ENCODE data around the gene MAGEC1.
"Not testable (repeated sequence)": the region's sequence is repeated elsewhere in the genome, so short reads cannot be mapped to it uniquely, and the experiment has no call there.

The MAGEC1 gene, protein sequence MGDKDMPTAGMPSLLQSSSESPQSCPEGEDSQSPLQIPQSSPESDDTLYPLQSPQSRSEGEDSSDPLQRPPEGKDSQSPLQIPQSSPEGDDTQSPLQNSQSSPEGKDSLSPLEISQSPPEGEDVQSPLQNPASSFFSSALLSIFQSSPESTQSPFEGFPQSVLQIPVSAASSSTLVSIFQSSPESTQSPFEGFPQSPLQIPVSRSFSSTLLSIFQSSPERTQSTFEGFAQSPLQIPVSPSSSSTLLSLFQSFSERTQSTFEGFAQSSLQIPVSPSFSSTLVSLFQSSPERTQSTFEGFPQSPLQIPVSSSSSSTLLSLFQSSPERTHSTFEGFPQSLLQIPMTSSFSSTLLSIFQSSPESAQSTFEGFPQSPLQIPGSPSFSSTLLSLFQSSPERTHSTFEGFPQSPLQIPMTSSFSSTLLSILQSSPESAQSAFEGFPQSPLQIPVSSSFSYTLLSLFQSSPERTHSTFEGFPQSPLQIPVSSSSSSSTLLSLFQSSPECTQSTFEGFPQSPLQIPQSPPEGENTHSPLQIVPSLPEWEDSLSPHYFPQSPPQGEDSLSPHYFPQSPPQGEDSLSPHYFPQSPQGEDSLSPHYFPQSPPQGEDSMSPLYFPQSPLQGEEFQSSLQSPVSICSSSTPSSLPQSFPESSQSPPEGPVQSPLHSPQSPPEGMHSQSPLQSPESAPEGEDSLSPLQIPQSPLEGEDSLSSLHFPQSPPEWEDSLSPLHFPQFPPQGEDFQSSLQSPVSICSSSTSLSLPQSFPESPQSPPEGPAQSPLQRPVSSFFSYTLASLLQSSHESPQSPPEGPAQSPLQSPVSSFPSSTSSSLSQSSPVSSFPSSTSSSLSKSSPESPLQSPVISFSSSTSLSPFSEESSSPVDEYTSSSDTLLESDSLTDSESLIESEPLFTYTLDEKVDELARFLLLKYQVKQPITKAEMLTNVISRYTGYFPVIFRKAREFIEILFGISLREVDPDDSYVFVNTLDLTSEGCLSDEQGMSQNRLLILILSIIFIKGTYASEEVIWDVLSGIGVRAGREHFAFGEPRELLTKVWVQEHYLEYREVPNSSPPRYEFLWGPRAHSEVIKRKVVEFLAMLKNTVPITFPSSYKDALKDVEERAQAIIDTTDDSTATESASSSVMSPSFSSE

DNA sequence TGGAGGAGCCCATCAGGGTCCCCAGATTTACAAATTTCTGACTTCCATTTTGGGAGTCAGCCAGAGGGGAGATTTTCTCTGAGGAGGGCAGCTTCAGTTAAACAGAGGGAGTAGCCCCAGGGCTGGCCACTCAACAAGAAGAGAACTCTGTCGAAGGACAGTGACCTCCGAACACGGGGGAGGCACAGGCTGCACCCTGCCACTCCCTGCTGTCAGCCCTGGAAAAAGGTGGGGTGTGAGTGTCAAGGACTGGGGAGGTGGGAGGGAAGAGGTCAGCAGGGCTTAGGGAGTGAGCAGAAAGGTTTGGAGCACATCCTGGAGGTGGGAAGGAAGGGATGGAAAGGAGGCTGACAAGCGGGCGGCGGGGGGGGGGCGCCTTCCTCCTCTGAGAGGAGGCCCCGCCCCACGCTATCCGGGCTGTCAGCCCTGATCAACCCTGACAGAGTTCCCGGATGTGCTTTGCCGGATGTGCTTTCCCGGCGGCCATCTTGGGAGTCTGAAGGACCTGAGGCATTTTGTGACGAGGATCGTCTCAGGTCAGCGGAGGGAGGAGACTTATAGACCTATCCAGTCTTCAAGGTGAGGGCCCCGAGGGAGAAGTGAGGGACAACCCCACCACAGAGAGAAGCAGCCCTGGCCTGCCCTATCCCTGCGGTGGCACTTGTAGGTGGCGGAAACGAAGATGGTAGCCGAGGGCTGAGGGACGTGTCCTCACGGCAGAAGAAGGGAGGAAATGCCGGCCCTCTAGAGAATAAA, at the start of gene MAGEC1:
Gene MAGEC1, plus strand, starts transcription at position 495 of the 756 bp plus-strand sequence. CDS start 1,179 bp downstream, outside the sequence.
- no peak for DNase-seq (ENCODE audit: low read depth in 3 of 3)

DNA sequence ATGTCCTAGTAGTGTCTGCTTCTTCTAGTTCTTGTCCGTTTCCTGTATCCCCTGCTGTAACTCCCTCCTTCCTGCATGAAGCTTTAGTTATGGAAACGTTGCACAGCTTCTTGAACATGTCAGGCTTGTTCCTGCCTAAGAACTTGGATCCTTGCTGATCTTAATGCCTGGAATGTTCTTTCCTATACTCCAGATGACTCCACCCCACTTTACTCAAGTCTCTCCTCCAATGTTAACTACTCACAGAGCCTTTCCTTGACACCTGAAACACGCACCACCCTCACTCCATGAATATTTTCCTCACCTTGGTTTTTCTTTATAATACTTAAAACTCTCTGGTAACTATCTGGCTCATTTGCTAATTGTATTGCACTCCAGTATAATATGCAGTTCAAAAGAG, 46.2 kb upstream of the MAGEC1 start:
- DNase-seq (ENCODE audit: low read depth in 3 of 3): no peak

DNA sequence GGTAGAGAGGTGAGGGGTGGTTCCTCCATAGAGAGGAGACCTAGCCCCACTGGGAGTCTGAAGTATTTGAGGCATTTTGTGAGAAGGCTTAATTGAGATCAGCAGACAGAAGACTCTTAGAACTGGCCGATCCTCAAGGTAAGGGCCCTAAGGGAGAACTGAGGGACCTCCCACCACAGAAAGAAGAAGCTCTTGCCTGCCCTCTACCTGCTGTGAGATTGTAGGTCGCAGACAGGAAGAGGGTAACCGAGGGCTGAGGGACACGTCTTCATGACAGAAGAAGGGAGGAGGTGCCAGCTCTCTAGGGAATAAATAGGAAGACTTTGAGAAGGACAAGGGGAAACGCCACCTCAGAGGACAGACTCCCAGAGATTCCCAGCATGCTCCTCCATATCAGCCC, 24.1 kb upstream of the MAGEC1 start:
- no peak for DNase-seq (ENCODE audit: low read depth in 3 of 3)

DNA sequence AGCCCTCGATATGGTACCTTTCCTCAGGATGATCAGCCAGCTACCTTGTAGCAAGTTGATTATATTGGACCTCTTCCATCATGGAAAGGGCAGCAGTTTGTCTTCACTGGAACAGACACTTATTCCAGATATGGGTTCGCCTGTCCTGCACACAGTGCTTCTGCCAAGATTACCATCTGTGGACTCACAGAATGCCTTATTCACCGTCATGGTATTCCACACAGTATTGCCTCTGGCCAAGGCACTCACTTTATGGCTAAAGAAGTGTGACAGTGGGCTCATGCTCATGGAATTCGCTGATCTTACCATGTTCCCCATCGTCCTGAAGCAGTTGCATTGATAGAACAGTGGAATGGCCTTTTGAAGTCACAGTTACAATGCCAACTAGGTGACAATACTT, 14.9 kb upstream of the MAGEC1 start:
- DNase-seq (ENCODE audit: low read depth in 3 of 3): not testable (repeated sequence)

DNA sequence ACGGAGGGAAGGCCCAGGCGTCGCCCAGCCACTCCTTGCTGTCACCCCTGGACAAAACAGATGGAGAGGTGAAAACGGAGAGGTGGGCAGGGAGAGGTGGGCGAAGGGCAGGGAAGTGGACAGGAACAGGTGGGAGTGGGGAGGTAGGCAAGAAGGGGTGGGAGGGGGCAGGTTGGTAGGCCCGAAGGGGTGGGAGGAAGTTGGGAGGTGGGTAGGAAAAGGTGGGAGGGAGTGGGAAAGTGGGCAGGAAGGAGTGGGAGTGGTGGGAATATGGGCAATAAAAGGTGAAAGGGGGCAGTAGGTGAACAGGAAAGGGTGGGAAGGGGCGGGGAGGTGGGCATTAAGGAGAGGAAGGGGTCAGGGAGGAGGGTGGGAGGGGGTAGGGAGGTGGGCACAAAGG, 9.0 kb upstream of the MAGEC1 start:
- no peak for DNase-seq (ENCODE audit: low read depth in 3 of 3)

DNA sequence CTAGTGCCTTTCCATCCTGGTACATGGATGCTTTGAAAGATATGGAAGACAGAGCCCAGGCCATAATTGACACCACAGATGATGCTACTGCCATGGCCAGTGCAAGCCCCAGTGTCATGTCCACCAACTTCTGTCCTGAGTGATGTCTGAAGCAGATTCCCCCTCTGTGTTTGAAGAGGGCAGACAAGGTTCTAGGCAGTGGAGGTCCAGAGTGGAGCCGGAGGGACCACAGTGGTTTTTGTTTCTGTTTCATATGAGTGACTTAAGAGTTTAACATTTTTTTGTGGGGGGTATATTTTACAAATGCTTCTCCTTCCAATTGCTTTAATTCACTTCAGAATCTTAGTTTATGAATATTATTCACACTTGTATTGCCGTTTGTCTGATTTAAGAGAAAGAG, 6.0 kb upstream of the MAGEC1 start:
- no peak for DNase-seq (ENCODE audit: low read depth in 3 of 3)

DNA sequence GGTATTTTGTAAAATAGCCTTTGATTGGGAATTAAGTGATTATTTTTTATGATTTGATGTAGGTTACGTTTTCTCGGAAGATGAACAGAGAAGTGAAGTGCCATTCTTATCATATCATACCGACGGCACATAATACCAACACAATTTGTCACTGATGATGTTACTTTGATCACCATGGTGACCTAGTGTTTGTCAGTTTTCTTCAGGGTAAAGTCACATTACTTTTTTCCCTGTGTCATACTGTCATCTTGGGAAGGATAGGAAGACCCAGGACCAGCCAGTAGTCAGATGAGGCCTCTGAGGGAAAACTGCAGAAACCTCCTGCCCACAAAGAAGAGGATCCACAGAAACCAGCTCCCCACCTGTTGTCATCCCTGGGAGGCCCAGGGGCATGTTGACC, 1.3 kb upstream of the MAGEC1 start:
- DNase-seq (ENCODE audit: low read depth in 3 of 3): no peak

DNA sequence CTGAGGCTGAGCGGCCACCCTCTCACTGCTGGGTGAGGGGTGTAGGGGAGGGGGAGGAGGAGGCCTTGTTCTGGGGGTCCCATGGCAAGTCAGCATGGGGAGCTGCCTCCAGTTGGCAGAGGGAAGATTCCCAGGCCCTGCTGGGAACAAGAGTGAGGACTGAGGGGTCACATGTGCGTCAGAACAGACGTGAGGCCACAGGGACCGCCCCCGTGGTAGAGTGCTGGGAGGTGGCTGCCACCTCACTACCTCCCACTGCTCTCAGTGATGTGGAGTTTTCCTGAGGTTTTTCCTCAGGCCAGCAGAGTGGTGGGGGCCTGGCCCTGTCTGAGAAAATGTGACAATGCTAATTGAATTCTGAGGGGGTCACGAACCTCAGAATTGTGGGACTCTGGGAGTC, 568 bp downstream of the MAGEC1 start:
- DNase-seq (ENCODE audit: low read depth in 3 of 3): no peak

DNA sequence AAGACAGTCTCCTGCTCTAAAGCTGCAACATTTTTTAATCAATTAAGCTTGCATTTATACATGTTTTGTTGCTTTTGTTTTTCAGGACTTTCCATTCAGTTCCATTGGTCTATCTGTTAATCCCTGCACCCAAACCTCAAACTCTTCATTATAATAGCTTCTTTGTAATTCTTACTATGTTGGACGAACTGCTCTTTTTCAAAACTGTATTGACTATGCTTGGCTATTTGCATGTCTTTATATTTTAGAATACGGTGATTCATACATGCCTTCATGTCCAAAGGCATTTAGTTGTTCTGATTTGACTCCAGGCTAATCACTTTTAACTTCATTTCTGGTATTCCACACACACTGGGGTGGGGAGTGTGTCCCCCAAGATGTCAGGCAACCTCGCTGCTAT, 14.1 kb downstream of the MAGEC1 start:
- no peak for DNase-seq (ENCODE audit: low read depth in 3 of 3)

DNA sequence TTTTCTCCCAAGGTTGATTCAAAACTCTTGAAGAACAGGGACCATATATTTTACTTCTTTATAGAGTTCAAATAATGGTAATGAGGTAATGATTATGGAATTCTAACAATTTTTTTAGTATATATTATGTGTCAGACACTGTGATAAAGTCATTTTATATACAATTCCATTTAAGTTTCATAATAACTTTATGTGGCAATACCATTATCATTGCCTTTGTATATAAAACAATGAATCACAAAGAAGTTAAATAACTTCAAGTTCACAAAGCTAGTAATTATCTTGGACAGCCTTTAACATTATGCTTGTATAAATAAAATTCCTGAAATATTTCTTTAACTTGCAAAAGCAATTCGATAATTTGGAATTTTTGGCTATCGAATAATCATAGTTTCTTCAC, 20.6 kb downstream of the MAGEC1 start:
- DNase-seq (ENCODE audit: low read depth in 3 of 3): no peak

DNA sequence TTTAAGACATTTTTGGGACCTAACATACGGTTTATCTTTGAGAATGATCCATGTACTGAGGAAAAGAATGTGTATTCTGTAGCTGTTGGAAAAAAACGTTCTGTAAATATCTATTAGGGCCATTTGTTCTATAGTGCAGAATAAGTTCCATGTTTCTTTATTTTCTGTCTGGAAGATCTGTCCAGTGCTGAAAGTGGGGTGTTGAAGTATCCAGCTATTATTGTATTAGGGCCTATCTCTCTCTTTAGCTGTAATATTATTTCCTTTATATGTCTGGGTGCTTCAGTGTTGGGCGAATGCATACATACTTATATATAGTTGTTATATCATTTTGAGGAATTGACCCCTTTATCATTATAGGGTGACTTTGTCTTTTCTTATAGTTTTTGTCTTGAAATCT, 24.7 kb downstream of the MAGEC1 start:
- no peak for DNase-seq (ENCODE audit: low read depth in 3 of 3)

DNA sequence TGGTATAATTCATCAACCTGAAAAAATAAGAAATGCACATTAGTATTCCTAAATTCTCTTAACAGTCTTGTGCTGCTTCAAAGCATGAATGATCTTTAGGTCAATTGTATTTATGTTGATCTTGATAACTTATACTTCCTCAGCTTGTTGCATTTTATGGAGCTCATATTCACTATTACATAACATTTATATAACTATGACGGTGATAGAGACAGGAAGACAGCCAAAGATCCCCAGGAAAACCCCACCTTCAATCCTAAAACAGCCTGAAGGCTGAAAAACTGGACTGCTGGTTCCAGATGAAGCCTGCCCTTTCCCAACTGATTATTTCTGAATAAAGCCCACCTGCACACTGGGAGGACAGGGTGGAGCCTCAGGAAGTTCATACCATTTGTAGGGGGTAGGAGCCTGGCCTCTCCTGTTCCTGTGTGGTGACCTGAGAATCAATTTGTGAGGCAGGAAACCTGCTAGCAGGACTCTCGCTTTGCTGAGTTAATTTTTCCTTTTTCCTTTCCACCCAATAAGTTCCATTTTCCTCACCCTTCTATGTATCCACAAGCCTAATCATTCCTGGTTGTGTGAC, 30.5 kb downstream of the MAGEC1 start:
- DNase-seq (ENCODE audit: low read depth in 3 of 3): no peak

DNA sequence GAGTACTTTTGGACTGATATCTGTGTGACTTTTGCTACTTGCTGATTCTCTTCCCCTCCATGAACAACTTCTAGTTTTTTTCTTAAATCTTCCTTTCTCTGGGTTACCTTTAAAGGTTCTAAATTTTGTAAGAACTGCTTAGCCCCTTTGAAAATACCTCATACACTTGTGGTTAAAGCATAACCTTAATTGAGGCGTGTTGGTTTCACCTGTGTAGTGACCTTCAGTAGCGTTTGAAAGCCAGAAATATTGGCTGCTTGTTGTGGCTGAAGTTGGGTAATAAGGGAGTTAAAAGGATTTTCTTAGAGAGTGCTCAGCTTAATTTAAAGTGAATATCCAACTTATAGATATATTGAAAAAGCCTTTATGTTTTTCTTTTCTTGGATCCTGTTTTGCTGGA, 32.0 kb downstream of the MAGEC1 start:
- no peak for DNase-seq (ENCODE audit: low read depth in 3 of 3)

DNA sequence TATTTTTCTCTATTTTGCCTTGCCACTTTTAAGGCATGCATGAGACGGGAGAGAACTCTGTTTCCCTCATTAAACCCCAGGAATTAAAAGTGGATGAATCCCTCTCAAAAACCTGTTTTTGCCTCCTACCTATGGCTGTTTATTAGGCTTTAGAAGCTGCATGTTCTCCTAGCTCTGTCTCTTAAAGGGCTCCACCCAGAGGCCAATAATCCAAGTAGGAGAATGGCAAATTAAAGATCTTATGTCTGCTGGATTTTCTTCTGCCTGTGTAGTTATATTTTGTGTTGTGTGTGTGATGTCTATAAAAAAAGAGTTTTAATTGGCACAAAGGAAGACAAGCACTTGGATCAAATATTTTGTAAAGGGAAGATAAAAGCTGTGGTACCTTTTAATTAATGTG, 32.4 kb downstream of the MAGEC1 start:
- DNase-seq (ENCODE audit: low read depth in 3 of 3): no peak

DNA sequence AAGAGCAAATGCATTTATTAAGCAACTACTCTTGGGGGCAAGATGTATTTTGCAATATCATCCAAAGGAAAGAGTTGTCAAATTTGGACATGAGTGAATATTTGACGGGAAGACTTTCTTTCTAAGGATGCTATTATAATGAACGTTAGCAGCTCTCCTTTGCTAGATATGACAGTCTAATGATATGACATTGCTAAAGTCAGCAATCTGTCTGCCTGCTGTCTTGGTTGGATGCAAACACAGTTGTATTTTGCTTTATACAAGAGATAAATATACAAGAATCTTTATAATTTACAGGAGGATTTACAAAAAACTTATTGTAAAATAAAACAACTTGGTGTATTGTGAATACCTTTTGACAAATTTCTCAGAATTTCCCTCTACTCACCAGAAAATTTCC, 37.5 kb downstream of the MAGEC1 start:
- DNase-seq (ENCODE audit: low read depth in 3 of 3): no peak

DNA sequence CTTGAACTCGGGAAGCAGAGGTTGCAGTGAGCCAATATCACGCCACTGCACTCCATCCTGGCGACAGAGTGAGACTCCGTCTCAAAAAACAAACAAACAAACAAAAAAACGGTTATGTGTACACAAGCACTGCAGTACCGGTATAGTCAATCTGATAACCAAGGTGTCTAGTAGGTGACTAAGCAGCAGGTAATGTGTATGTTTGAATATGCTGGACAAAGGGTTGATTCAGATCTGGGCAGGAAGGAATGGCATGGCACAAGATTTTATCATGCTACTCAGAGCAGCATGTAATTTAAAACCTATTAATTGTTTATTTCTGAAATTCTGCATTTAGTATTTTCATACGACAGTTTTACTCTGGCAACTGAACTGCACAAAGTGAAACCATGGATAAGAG, 41.7 kb downstream of the MAGEC1 start:
- no peak for DNase-seq (ENCODE audit: low read depth in 3 of 3)

DNA sequence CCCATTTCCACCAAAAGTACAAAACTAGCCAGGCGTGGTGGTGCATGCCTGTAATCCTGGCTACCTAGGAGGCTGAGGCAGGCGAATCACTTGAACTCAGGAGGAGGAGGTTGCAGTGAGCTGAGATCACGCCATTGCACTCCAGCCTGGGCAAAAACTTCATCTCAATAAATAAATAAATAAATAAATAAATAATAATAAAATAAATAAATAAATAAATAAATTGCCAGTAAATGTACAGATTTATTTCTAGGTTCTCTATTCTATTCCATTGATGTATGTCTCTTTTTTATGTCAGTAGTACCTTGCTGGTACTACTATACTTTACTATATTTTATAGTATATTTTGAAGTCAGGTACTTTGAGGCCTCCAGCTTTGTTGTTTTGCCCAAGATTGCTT, 43.7 kb downstream of the MAGEC1 start:
- no peak for DNase-seq (ENCODE audit: low read depth in 3 of 3)

DNA sequence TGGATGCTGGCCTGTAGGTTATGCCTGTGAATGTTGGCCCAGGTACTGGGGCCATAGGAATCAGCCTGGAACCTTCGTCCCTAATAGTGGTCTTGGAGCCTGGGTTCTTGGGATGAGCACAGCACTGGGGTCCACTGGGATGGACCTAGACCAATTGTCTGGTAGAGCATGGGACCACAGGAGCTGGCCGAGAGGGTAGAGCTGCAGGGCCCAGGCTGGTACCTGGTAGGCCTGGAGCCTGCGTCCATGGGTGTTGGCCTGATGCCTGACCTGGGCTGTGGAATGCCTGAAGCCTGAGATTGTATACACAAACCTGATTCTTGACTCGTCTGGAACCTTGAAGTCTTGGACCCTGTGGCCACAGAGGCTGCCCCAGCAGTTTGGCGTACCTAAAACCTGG, 48.9 kb downstream of the MAGEC1 start:
- no peak for DNase-seq (ENCODE audit: low read depth in 3 of 3)

DNA sequence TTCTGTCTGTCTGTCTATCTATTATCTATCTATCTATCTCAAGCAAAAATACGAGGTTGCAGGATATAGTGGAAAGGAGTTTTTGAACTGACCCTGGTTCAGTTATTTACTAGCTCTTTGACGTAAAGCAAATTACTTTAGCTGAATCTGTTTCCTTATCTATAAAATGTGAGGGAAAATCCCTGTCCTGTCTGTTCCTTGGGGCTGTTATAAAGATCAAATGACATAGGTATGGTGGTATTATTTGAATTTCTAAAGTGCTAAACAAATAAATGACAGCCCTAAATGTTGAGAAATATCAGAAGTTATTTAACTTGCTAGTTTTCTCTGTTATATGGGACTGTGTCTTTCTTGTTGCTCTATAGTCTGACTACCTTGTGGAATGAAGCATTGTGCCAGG, 55.0 kb downstream of the MAGEC1 start:
- DNase-seq (ENCODE audit: low read depth in 3 of 3): no peak

Measured in stimulated activated CD4-positive, alpha-beta T cell treated with anti-CD3 and anti-CD28 coated beads, TNF-alpha, amount 100 ng/mL, for 48 hours (primary cell).